OCI-LY1 (cell line): ENCODE data around the gene LOXL4.

Experiments
- H2AFZ ChIP-seq: fragments of 200-600 bp; sonication (generic), shearing (Covaris generic); 2 replicates; pipeline ENCODE4 v1.6.0; 2014; ENCODE audit warnings: antibody characterized with exemption, mild to moderate bottlenecking, low read length
- H3F3A ChIP-seq: fragments of 200-600 bp; sonication (generic), shearing (Covaris generic); 2 replicates; pipeline ENCODE4 v1.6.0; 2014; ENCODE audit warnings: mild to moderate bottlenecking, antibody characterized with exemption, low read length, moderate library complexity; ENCODE audit not compliant: insufficient read depth
- H3K27ac ChIP-seq: fragments of 200-600 bp; sonication (generic); 2 replicates; pipeline ENCODE4 v1.5.1; 2014; ENCODE audit warnings: low read length, mixed run types, mild to moderate bottlenecking, low read depth; ENCODE audit not compliant: poor library complexity, severe bottlenecking
- H3K27me3 ChIP-seq: fragments of 200-600 bp; sonication (generic); 2 replicates; pipeline ENCODE4 v1.6.0; 2014; ENCODE audit warnings: antibody characterized with exemption, mild to moderate bottlenecking, low read length, moderate library complexity; ENCODE audit not compliant: insufficient read depth
- H3K36me3 ChIP-seq: fragments of 200-600 bp; sonication (generic); 2 replicates; pipeline ENCODE4 v1.6.1; 2014; ENCODE audit warnings: mild to moderate bottlenecking, antibody characterized with exemption, low read length, moderate library complexity, mixed read lengths; ENCODE audit not compliant: insufficient read depth
- H3K4me1 ChIP-seq: fragments of 200-600 bp; sonication (generic); 2 replicates; pipeline ENCODE4 v1.5.1; 2014; ENCODE audit warnings: mild to moderate bottlenecking, low read length, moderate library complexity; ENCODE audit not compliant: insufficient read depth, severe bottlenecking
- H3K4me2 ChIP-seq: fragments of 200-600 bp; sonication (generic), shearing (Covaris generic); 2 replicates; pipeline ENCODE4 v1.6.1; 2014; ENCODE audit warnings: low read length
- H3K4me3 ChIP-seq: fragments of 200-600 bp; sonication (generic); 2 replicates; pipeline ENCODE4 v1.5.1; 2014; ENCODE audit warnings: low read length, low read depth, mild to moderate bottlenecking, mixed read lengths; ENCODE audit not compliant: poor library complexity, severe bottlenecking
- H3K79me2 ChIP-seq: fragments of 200-600 bp; shearing (Covaris generic); 2 replicates; pipeline ENCODE4 v1.6.1; 2016; ENCODE audit warnings: mixed run types, low read length, mixed read lengths; ENCODE audit not compliant: insufficient read depth
- H3K9ac ChIP-seq: fragments of 200-600 bp; sonication (generic), shearing (Covaris generic); 2 replicates; pipeline ENCODE4 v1.6.1; 2014; ENCODE audit warnings: mild to moderate bottlenecking, low read length, mixed read lengths
- H3K9me2 ChIP-seq: fragments of 200-600 bp; sonication (generic), shearing (Covaris generic); 2 replicates; pipeline ENCODE4 v1.6.1; 2014; ENCODE audit warnings: low read depth, mild to moderate bottlenecking, low read length, mixed read lengths
- H3K9me3 ChIP-seq: fragments of 200-600 bp; shearing (Covaris generic); 2 replicates; pipeline ENCODE4 v1.6.1; 2014; ENCODE audit warnings: low read length, mixed read lengths
- H4K20me1 ChIP-seq: fragments of 200-600 bp; sonication (generic), shearing (Covaris generic); 2 replicates; pipeline ENCODE4 v1.6.0; 2016; ENCODE audit warnings: mild to moderate bottlenecking, low read length; ENCODE audit not compliant: insufficient read depth
- CTCF ChIP-seq: fragments of 200-600 bp; sonication (generic), shearing (Covaris generic); IDR thresholded peaks from 2 replicates; pipeline ENCODE4 v1.5.1; 2017; ENCODE audit warnings: mild to moderate bottlenecking, antibody characterized with exemption, low read length, moderate library complexity, mixed read lengths
- EZH2 ChIP-seq: fragments of 200-600 bp; sonication (generic), shearing (Covaris generic); IDR thresholded peaks from 2 replicates; pipeline ENCODE4 v1.8.0; 2017; ENCODE audit warnings: borderline replicate concordance, mixed run types, mild to moderate bottlenecking, antibody characterized with exemption, low read length, moderate library complexity, mixed read lengths

Gene LOXL4

GRCh38 chr10:98303569-98303968 is 35.6 kb upstream of the LOXL4 start:
- H3F3A ChIP-seq: no peaks in the 10 kb centered on the region
- H3K4me2 ChIP-seq: no peak overlapping the region
- H3K79me2 ChIP-seq: no peaks in the 10 kb centered on the region
- no peak overlapping the region for H3K4me3 ChIP-seq
- H3K9me3 ChIP-seq: no peaks in the 10 kb centered on the region
- H3K9me2 ChIP-seq: no peaks in the 10 kb centered on the region
- no peaks in the 10 kb centered on the region for H3K36me3 ChIP-seq
- no peak overlapping the region for H3K9ac ChIP-seq
- TF ChIP-seq CTCF: no peak
- no peak for TF ChIP-seq EZH2
- H3K4me1 ChIP-seq: no peaks in the 10 kb centered on the region
- no peaks in the 10 kb centered on the region for H4K20me1 ChIP-seq
- no peak overlapping the region for H2AFZ ChIP-seq
- H3K27me3 ChIP-seq: no peaks in the 10 kb centered on the region
- no peak overlapping the region for H3K27ac ChIP-seq

- H3K27ac ChIP-seq: no peak overlapping the region
Measured at GRCh38 chr10:98302741-98303365, 34.9 kb upstream of the LOXL4 start.

GRCh38 chr10:98301664-98302319 is 33.8 kb upstream of the LOXL4 start:
- no peak overlapping the region for H3K4me2 ChIP-seq
- H3K79me2 ChIP-seq: no peaks in the 10 kb centered on the region
- H2AFZ ChIP-seq: no peak overlapping the region
- no peak overlapping the region for H3K9ac ChIP-seq
- no peaks in the 10 kb centered on the region for H3K9me2 ChIP-seq
- TF ChIP-seq EZH2 (no peak), CTCF (no peak)
- no peaks in the 10 kb centered on the region for H3K9me3 ChIP-seq
- no peaks in the 10 kb centered on the region for H4K20me1 ChIP-seq
- H3K4me3 ChIP-seq: no peak overlapping the region
- no peaks in the 10 kb centered on the region for H3K27me3 ChIP-seq
- no peaks in the 10 kb centered on the region for H3F3A ChIP-seq
- no peak overlapping the region for H3K27ac ChIP-seq
- H3K36me3 ChIP-seq: no peaks in the 10 kb centered on the region
- H3K4me1 ChIP-seq: no peaks in the 10 kb centered on the region

More at GRCh38 chr10:98302741-98303365, 34.9 kb upstream of the LOXL4 start:
- no peaks in the 10 kb centered on the region for H3K79me2 ChIP-seq
- no peak overlapping the region for H3K4me3 ChIP-seq
- H3K9me3 ChIP-seq: no peaks in the 10 kb centered on the region
- no peak overlapping the region for H3K4me2 ChIP-seq
- no peak for TF ChIP-seq CTCF
- TF ChIP-seq EZH2: no peak
- no peak overlapping the region for H2AFZ ChIP-seq
- no peaks in the 10 kb centered on the region for H3K9me2 ChIP-seq
- H3K9ac ChIP-seq: no peak overlapping the region
- H3K36me3 ChIP-seq: no peaks in the 10 kb centered on the region
- no peaks in the 10 kb centered on the region for H3K27me3 ChIP-seq
- H3F3A ChIP-seq: no peaks in the 10 kb centered on the region
- no peaks in the 10 kb centered on the region for H4K20me1 ChIP-seq
- H3K4me1 ChIP-seq: no peaks in the 10 kb centered on the region
